Endothelial cell of hepatic sinusoid (primary cell): ENCODE data around the gene HSPA9.

Experiments
- in situ Hi-C: cut with HindIII; loops from 2 replicates; pipeline ENCODE4 v1.10.0; 2017; ENCODE audit warnings: low sequenced_read_pairs

HSPA9 gene

DNA sequence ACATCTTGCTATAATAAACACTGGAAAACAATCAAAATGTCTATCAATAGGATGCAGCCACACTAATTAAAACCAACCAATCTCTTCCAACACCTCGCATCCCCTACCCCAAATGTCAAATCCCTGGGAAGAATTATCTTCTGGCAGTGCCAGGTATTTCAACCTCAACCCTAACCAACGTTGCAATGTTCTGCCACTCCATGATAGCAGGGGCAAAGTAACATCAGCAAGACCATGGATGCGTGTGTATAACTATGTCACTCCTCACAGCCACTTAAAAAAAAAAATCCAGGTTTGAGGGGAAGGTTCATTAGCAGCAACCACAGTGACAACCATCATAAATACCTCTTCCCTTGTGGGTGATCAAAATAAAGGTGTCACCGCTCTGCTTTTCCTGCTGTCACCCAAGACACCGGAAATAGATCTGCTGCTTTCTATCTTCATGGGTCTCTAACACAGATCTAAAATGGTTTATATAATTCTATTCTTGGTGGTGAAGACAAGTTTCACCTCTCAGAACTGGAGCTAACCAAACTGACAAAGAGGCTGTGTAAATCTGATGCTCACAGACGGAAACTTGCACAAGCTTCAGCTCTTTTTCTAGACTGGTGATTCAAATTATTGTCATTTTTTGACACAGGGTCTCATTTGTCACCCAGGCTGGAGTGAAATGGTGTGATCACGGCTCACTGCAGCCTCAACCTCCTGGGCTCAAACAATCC, 9.9 kb downstream of the HSPA9 start:
- in situ Hi-C loops, result no loop called here

DNA sequence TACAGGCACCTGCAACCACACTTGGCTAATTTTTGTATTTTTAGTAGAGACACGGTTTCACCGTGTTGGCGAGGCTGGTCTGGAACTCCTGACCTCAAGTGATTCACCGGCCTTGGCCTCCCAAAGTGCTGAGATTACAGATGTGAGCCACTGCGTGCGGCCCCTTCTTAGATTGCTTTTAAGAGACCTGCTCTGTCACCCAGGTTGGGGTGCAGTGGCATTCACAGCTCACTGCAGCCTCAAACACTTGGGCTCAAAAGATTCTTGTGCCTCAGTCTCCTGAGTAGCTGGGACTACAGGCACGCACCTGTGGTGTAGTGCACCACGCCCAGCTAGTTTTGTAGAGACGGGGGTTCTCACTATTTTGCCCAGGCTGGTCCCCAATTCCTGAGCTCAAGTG, 11.0 kb downstream of the HSPA9 start:
- in situ Hi-C loops, result no loop called here

DNA sequence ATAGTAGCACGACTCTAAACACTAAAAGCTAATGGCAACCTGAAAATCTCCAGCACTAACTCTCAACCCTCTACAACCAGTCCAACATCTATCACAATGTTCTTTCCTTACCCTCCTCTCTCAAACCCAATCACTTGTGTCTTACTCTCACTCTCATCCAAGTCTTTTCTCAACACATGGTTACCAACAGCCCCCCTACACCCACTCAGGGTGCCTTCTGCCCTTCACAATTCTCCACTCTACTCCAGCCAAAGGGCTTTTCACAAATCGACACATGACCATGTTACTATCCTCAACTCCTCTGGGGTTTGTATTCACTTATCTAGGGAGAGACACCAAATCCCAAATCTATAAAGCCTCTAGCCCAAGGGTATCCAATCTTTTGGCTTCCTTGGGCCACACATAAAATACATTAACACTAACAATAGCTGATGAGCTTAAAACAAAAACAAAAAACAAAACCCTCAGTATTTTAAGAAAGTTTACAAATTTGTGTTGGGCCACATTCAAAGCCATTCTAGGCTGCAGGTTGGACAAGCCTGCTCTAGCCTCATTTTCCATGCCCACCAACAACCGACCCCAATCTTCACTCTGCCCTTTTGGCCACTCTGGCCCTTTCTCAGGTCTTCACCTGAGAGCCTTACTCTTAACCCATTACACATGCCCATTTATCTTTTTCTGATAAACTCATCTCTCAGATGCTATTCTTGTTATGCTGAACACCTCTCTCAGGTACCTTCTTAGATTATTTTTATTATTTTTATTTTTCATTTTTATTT, 11.7 kb downstream of the HSPA9 start:
- in situ Hi-C loops, result no loop called here

DNA sequence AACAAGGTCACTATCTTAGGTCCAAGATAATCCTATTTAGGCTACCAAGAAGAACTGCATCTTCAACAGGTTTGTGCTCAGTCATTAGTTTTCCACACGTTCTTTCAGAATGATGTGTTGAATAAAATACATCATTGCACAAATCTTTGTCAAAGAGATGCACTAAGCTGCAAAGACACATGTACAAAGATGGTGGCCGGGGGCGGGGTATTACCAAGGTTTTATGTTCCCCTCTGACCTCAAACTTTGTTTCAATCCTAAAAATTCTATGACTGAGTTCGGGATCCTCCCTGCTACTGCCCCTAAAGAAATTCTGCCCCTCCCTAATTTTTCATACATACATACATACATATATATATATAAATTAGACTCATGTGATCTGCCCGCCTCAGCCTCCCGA, 14.2 kb downstream of the HSPA9 start:
- in situ Hi-C loops, result no loop called here

DNA sequence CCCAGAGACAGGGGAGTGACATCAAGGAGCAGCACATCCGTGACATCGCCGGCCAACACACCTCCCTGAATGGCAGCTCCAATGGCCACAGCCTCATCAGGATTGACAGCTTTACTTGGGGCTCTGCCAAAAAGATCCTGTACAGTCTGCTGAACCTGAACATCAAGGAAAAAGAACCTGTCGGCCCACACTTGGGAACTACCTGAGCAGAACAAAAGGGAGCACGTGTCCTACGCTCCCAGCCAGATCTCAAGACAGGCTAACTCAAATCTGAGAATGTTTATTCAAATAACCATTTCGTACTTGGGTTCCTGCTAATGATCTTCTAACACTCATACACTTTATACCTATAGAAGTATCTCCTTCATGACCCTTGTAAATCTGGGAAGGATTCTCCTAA, 15.3 kb downstream of the HSPA9 start:
- in situ Hi-C loops, result no loop called here

DNA sequence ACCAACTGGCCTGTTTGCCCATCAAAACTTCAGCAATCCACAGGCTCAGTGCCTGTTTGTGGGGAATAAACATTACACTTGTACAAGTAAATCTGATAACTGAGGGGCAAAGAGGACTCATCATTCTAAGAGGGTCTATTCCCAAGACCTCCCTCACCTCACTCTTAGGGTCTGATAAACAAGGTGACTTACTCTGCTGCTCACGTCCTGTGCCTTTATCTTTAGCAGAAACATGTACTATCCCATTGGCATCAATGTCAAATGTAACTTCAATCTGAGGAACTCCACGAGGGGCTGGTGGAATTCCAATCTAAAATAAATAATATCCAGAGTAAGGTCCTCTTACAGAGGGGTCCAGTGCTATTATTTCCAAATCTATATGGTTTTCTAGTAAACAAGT, 17.5 kb downstream of the HSPA9 start:
- in situ Hi-C loops, result no loop called here

DNA sequence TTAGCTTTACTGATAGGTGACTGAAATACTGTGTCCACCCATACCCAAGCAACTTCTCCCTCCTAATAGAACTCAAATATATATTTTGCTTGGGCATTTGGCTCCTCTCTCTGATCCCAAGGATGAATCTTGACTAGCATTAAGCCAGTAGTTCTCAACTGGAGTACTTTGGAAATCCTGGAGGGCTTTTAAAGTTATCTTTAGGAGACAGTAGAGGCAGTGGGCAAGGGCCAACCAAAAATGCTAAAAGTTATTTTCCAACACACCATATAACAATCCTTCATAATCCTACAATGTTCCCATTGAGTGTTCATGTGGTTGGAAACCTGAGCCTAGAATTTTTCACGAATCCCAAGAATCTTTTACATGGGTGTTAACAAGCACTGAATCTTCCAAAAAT, 21.1 kb downstream of the HSPA9 start:
- in situ Hi-C loops, result no loop called here

DNA sequence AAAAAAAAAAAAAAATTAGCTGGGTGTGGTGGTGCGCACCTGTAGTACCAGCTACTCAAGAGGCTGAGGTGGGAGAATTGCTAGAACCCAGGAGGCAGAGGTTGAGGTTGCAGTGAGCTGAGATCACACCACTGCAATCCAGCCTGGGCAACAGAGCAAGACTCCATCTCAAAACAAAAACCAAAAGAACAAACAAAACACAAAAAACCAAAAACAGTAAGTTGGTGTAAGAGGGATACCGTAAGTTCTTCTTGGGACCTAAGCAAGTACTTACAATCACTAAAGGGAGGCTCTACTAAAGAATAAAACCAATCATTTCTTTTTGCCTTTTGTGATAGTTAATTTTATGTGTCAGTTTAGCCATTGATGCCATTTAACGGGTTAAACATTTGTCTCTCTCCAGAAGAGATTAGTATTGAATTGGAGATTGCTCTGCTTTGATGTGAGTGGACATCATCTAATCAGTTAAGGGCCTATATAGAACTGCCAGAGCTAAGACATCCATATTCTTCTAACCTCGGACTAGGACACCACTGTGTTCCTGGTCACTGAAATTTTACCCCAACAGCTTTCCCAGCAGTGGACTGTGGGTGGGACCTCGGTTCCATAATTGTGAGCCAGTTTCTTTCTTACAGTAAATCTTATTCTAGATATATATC, 21.6 kb downstream of the HSPA9 start:
- in situ Hi-C loops, result no loop called here

DNA sequence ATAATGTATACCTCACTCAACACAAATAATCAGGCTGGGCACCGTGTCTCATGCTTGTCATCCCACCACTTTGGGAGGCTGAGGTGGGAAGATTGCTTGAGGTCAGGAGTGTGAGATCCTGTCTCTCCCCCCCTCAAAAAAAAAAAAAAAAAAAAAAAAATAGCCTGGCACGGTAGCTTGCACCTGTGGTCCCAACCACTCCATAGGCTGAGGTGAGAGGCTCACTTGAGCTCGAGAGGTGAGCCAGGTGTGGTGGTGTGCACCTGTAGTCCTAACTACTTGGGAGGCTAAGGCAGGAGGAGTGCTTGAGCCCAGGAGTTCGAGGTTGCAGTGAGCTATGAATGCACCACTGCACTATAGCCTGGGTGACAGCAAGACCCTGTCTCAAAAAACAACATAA, 22.5 kb downstream of the HSPA9 start:
- in situ Hi-C loops, result no loop called here

DNA sequence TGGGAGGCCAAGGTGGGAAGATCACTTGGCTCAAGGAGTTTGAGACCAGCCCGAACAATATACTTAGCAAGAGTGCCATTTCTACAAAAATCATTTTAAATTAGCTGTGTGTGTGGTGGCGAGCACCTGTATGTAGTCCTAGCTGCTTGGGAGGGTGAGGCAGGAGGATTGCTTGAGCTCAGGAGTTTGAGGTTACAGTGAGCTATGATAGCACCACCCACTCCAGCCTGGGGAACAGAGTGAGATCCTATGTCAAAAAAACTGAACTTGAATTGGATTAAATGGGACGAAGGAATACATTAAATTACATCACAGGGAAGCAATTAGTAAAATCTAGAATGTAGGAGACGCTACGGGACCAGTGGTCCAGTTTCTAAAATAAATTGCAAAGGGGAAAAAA, 25.8 kb downstream of the HSPA9 start:
- in situ Hi-C loops, result no loop called here

DNA sequence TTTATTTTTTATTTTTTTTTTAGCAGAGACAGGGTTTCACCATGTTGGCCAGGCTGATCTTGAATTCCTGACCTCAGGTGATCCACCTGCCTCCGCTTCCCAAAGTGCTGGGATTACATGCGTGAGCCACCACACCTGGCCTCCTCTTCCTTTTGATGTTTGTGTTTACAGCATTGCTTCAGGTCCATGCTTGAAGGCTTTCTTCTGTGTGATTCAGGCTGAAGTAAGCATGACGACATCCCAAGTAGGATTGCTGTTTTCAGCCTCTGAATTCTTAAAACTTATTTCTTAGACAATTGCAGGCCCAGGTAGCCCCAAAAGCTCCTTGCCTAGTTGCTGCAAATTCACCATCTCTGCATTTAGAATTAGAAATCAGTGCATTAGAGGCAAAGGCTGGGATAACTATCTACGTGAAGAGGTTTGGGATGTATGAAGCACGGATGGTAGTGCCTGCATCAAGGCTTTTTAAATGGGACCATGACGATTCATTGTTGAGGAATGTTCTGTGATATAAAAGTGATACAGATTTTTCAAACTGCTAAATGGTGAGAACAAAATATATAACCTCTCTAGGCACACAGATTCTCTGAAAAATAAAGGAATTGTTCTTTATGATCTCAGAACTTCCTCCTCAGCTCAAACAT, 29.2 kb downstream of the HSPA9 start:
- in situ Hi-C loops, result no loop called here

DNA sequence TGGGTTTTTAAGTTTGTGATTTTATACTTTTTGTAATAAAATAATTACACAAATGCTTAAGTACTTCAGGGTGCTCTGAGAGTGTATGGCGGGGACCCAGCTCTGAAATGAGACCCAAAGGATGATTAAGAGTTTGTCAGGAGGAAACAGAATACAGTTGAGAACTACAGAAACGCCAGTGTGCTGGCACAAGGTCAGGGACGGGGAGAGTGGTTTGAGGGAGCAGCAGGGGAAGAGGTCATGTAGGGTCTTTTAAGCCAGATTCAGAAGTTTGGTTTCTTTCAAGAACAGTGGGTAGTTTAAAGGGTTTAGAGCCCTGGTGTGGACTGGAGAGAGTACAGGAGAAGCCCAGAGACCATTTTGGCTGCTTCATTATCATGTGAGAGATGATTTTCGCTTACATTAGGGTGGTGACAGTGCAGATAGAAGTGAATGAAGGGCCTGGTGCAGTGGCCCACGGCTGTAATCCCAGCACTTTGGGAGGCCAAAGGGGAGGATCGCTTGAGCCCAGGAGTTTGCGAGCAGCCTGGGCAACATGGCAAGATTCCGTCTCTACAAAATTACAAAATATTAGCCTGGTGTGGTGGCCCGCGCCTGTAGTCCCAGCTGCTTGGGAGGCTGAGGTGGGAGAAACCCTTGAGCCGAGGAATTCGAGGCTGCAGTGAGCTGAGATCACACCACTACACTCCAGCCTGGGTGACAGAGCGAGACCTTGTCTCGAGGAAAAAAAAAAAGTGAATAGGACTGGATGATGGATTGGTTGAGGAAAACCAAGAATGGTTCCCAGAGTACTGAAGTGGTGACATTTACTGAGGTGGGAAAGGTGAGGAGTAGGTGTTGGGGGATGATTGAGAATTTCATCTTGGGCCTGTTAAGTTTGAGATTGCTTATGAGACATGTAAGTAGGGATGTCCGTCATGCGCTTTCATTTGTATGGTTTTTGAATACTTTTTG, 30.7 kb downstream of the HSPA9 start:
- in situ Hi-C loops, result no loop called here

DNA sequence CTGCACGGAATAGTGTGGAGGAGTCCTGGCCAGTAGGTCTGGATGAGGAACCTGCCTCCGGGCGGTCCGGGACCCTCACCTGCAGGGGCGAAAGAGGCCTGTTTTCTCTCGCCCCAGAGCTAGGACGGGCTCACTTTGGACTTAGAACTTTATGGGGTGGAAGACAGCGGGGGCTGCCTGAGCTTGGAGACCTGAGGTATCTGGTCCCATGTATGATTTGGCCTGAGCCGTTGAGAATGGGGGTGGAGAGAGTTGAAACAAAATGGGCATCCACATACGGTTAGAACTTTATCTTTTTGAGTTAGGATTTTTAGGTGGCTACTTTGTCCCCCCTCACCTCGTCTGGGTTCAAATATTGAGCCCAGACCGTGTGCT, 31.5 kb downstream of the HSPA9 start:
- in situ Hi-C loops, result no loop called here

DNA sequence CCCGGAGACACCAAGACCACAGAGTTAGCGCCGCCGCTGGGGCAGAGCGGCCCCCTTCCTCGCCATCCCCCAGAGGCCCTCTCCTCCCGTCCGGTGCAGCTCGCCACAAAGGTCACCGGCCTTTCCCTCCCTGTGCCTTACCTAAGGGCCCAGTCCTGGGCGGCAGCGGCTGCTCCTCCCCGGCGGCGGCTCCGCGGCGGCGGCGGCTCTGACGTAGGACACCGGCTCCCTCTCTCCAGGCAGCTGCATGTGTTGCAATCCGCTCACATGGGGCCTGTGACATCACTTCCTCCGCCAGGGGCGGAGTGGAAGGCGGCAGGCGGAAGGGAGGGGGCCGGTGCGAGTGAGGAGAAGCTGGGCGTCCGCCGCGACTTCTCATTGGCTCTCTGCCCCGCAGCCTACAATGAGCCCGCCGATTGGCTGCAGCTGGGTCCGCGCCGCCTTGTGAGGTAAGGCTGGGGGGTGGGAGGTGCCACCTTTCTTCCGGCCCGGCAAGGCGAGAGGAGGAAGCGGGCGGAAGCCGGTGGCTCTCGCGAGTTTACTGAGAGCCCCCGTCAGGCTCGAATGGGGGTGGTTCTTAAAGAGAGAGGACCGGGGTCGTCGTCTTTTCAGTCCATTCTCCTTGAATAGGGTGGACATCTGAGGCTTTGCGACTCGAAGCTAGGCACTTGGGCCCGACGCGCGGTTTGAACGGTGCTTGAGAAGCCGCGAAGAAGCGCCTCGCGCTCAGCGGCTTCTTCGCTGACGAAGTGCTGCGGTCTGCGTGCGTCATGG, 32.1 kb downstream of the HSPA9 start, which contains the start of gene ETF1:
TSS of gene ETF1 (minus strand) at position 281 of the 774 bp plus-strand sequence. CDS start 318 bp downstream, outside the sequence.
- in situ Hi-C loops, result no loop called here

DNA sequence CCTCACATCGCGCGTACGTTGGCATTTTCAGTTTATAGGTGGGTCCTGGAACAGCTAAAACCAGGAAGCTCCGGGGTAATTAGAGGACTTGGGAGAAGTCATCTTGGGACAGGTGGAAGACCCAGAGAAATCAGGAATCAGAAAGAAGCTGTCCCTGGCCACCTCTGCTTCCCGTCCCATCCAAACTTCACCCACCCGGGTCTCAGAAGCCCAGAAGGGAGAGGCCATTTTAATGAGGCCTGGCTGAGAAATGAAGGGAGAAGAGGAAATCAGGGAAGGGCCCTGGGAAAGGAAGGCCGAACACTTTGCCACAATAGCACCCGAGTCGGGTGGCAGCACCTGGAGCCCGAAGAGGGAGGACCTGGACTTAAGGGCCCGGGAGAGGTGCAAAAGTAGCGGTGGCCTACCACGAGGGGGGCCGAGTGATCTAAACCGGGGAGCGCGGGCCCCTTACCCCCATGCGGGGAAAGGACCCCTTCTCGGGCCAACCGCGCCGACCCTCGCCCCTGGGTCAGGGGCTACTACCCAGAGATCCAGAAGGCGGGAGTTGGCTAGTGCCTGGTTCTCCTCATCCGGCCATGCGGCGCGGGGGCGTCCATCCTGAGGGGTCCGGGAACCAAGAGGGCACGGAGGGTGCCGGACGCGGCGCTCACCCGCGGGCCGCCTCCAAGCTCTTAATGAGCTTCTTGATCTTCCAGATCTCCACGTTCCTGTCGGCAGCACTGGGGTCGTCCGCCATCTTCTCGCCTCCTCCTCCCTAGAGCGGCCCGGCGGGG, 32.8 kb downstream of the HSPA9 start:
- in situ Hi-C loops, result no loop called here

DNA sequence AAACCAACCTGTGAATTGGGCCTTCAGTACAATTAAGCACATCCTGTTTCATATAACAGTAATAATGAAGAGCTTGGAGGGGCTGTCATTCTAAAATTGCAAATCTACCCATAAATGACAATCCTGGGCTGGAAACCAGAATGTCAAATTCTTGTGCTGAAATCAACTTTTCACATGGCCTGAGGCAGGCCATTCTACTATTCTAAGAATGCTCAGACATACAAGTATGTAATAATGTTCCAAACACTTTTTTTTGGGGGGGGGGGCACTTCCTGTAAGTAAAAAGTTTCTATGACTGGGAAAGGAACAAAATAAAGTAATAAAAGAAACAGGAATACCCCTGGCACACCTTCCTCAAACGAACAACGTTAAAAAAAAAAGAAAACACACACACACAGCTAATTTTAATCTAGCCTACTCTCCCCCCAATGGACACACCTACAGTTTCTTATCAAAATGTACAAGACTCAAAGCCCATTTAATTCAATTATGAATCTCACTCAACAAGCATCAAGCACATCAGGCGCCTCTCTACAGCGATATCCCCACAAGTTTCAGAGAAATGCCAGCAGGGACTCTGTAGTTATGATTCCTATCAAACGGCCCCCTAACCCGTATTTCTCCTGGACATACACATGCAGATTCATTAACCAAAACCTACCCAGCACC, 33.6 kb downstream of the HSPA9 start:
- in situ Hi-C loops, result no loop called here

DNA sequence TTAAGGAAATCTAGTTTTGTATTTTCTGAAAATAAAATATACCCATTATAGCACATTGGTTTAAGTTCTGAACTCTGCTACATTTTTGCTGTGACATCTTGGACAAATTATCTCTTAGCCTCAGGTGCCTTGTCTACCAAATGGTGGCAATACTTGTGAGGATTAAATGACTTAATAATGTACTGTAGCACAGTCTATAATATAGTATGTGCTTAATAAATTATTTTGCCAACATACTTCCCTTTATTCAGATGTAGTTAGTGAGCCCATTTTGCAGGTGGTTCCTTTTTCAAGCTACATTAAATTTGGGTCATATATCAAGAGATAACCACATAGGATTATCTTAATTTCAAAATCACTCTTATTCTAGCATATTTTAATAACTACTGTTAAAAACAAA, 35.4 kb downstream of the HSPA9 start:
- in situ Hi-C loops, result no loop called here

DNA sequence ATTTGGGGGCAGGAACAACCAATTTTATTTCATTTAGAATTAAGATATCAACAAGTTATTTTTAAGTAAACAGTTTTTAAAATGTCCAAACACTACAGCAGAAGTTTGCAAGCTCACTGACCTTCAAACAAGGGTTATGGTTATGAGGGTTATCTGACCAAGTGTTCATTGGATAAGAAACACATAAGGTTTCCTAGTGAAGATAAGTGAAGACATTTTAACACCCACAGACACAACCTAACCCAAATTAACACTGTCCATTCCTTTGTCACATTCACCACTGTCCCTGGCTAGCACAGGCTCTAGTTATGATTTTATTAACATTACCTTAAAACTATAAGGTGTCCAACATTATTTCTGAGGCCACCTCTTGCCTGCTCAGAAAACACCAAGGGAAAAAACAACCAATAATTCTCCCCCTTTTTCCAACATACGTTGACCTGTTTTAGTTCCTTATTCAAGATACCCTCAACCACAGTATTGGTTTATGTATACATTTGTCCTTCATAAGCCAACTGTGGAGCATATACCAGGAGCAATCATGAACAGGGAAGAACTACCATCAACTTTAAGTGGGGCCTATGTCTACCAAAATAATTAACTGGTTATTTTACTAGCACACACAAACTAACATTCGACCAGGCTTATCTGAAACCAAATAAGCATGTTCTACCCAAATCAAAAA, 36.1 kb downstream of the HSPA9 start:
- in situ Hi-C loops, result no loop called here
